Neural progenitor cell (in vitro differentiated cells): ENCODE data around the gene CNGA3. TPM values are rescaled to one million over a fixed set of nuclear protein-coding genes. Genes with fewer than 3 reads are reported as not detected.

ENCODE experiments used
- DNase-seq: peaks from one replicate; pipeline ENCODE4 v3.0.0-alpha.2; 2016; ENCODE audit warnings: low spot score
- H2AFZ ChIP-seq: fragments of 200-600 bp; sonication (generic); replicated peaks from 2 replicates; pipeline ENCODE4 v1.6.1; 2016; ENCODE audit warnings: antibody characterized with exemption
- H3F3A ChIP-seq: fragments of 200-600 bp; sonication (generic); 2 replicates; pipeline ENCODE4 v1.6.1; 2016; ENCODE audit warnings: antibody characterized with exemption, low read depth
- H3K27ac ChIP-seq: fragments of 200-600 bp; sonication (generic); 2 replicates; pipeline ENCODE4 v1.5.1; 2016; ENCODE audit warnings: mild to moderate bottlenecking
- H3K27me3 ChIP-seq: fragments of 200-600 bp; sonication (generic); 2 replicates; pipeline ENCODE4 v1.6.1; 2016; ENCODE audit warnings: mild to moderate bottlenecking, moderate library complexity
- H3K36me3 ChIP-seq: fragments of 200-600 bp; sonication (generic); 2 replicates; pipeline ENCODE4 v1.5.1; 2016
- H3K4me1 ChIP-seq: fragments of 200-600 bp; sonication (generic); 2 replicates; pipeline ENCODE4 v1.6.1; 2016; ENCODE audit warnings: mixed run types
- H3K4me2 ChIP-seq: fragments of 200-600 bp; sonication (generic); 2 replicates; pipeline ENCODE4 v1.6.1; 2016
- H3K4me3 ChIP-seq: fragments of 200-600 bp; sonication (generic); 2 replicates; pipeline ENCODE4 v1.5.1; 2016
- H3K79me2 ChIP-seq: fragments of 200-600 bp; sonication (generic); 2 replicates; pipeline ENCODE4 v1.6.1; 2016; ENCODE audit warnings: low read depth
- H3K9ac ChIP-seq: fragments of 200-600 bp; sonication (generic); 2 replicates; pipeline ENCODE4 v1.6.1; 2016
- H3K9me3 ChIP-seq: fragments of 200-600 bp; sonication (generic); 2 replicates; pipeline ENCODE4 v1.5.1; 2016; ENCODE audit warnings: low read depth
- H4K20me1 ChIP-seq: fragments of 200-600 bp; sonication (generic); 2 replicates; pipeline ENCODE4 v1.6.1; 2016; ENCODE audit warnings: low read depth
- H3K27ac Mint-ChIP-seq: 3 replicates; pipeline ENCODE4 v1.8.0; 2021; ENCODE audit warnings: mixed read lengths
- H3K27me3 Mint-ChIP-seq: 2 replicates; pipeline ENCODE4 v1.8.0; 2022; ENCODE audit warnings: low read depth, mild to moderate bottlenecking, inconsistent platforms, moderate library complexity, mixed read lengths; ENCODE audit not compliant: insufficient read depth
- H3K36me3 Mint-ChIP-seq: 3 replicates; pipeline ENCODE4 v1.8.0; 2021; ENCODE audit warnings: mixed read lengths
- H3K4me1 Mint-ChIP-seq: 3 replicates; pipeline ENCODE4 v1.8.0; 2021; ENCODE audit warnings: mixed read lengths
- H3K4me3 Mint-ChIP-seq: 3 replicates; pipeline ENCODE4 v1.8.0; 2021; ENCODE audit warnings: mild to moderate bottlenecking, moderate library complexity, mixed read lengths
- H3K9me3 Mint-ChIP-seq: 3 replicates; pipeline ENCODE4 v1.8.0; 2020; ENCODE audit warnings: mixed read lengths
- CTCF ChIP-seq: fragments of 200-600 bp; sonication (generic); IDR thresholded peaks from 2 replicates; pipeline ENCODE4 v1.5.1; 2017; ENCODE audit warnings: antibody characterized with exemption, mild to moderate bottlenecking
- EZH2 ChIP-seq: fragments of 200-600 bp; sonication (generic); IDR thresholded peaks from 2 replicates; pipeline ENCODE4 v1.6.1; 2017; ENCODE audit warnings: antibody characterized with exemption, mild to moderate bottlenecking, moderate library complexity
- EZH2phosphoT487 ChIP-seq: fragments of 200-600 bp; sonication (generic); IDR thresholded peaks from 2 replicates; pipeline ENCODE4 v1.6.1; 2017; ENCODE audit warnings: antibody characterized with exemption
- total RNA-seq: library from RNA; depleted of rRNA; stranded (reverse); fragments of >200 nt; gene quantifications from 2 replicates; pipeline ENCODE4 v1.2.3, GENCODE V29; 2015; ENCODE audit warnings: low replicate concordance

Gene CNGA3
- total RNA-seq, 1 donor from 2014 or later = not detected

- H3K27me3 ChIP-seq = no peaks in the 10 kb centered on the region
- H2AFZ ChIP-seq = no peak overlapping the region
- Mint-ChIP-seq H3K4me1 (peaks cover 8% of the 10 kb centered on the region), H3K4me3 (no peak overlapping the region), H3K9me3 (no peaks in the 10 kb centered on the region), H3K36me3 (no peaks in the 10 kb centered on the region), H3K27ac (no peak overlapping the region), H3K27me3 (peaks cover 5% of the 10 kb centered on the region)
- H3K9ac ChIP-seq = no peak overlapping the region
- H3K4me1 ChIP-seq = peaks cover 3% of the 10 kb centered on the region
- H4K20me1 ChIP-seq = no peaks in the 10 kb centered on the region
- H3F3A ChIP-seq = no peaks in the 10 kb centered on the region
- no peak overlapping the region for H3K27ac ChIP-seq
- no peak overlapping the region for H3K4me2 ChIP-seq
- H3K36me3 ChIP-seq = no peaks in the 10 kb centered on the region
- no peak overlapping the region for H3K4me3 ChIP-seq
- no peaks in the 10 kb centered on the region for H3K9me3 ChIP-seq
- TF ChIP-seq EZH2 (no peak), CTCF (no peak), EZH2phosphoT487 (no peak)
- no peaks in the 10 kb centered on the region for H3K79me2 ChIP-seq
- DNase-seq = no peak
Measured at GRCh38 chr2:98388081-98388480, 41.8 kb downstream of the CNGA3 start.

GRCh38 chr2:98388601-98389250, 42.5 kb downstream of the CNGA3 start:
- Histone ChIP-seq H3K4me1 (no peaks in the 10 kb centered on the region), H3K9ac (no peak overlapping the region), H3K4me3 (no peak overlapping the region), H3K79me2 (no peaks in the 10 kb centered on the region), H3K27ac (no peak overlapping the region), H3K9me3 (no peaks in the 10 kb centered on the region), H3K4me2 (no peak overlapping the region), H2AFZ (no peak overlapping the region), H3K27me3 (no peaks in the 10 kb centered on the region), H3K36me3 (no peaks in the 10 kb centered on the region), H4K20me1 (no peaks in the 10 kb centered on the region), H3F3A (no peaks in the 10 kb centered on the region)
- H3K27me3 Mint-ChIP-seq = peaks cover 5% of the 10 kb centered on the region
- H3K36me3 Mint-ChIP-seq = no peaks in the 10 kb centered on the region
- H3K4me3 Mint-ChIP-seq = no peak overlapping the region
- H3K4me1 Mint-ChIP-seq = peaks cover 3% of the 10 kb centered on the region
- TF ChIP-seq EZH2phosphoT487 (no peak), CTCF (no peak), EZH2 (no peak)
- no peaks in the 10 kb centered on the region for H3K9me3 Mint-ChIP-seq
- no peak for DNase-seq
- no peak overlapping the region for H3K27ac Mint-ChIP-seq

GRCh38 chr2:98389251-98389605, 43.0 kb downstream of the CNGA3 start:
- H2AFZ ChIP-seq = no peak overlapping the region
- Mint-ChIP-seq H3K4me3 (peak overlapping the region; percentile 35), H3K36me3 (no peaks in the 10 kb centered on the region), H3K9me3 (no peaks in the 10 kb centered on the region), H3K27me3 (peaks cover 5% of the 10 kb centered on the region), H3K4me1 (peaks cover 3% of the 10 kb centered on the region), H3K27ac (peak overlapping the region; percentile 72)
- no peak for DNase-seq
- H3K4me1 ChIP-seq = no peaks in the 10 kb centered on the region
- no peaks in the 10 kb centered on the region for H3K36me3 ChIP-seq
- no peaks in the 10 kb centered on the region for H3K27me3 ChIP-seq
- H3F3A ChIP-seq = no peaks in the 10 kb centered on the region
- H3K27ac ChIP-seq = no peak overlapping the region
- TF ChIP-seq EZH2 = no peak
- no peaks in the 10 kb centered on the region for H4K20me1 ChIP-seq
- no peak overlapping the region for H3K4me3 ChIP-seq
- H3K79me2 ChIP-seq = no peaks in the 10 kb centered on the region
- H3K9ac ChIP-seq = no peak overlapping the region
- H3K9me3 ChIP-seq = no peaks in the 10 kb centered on the region
- no peak overlapping the region for H3K4me2 ChIP-seq

GRCh38 chr2:98390571-98391476, 44.6 kb downstream of the CNGA3 start:
- no peak for TF ChIP-seq EZH2
- H3K4me3 ChIP-seq = no peak overlapping the region
- no peak overlapping the region for H3K27ac ChIP-seq
- DNase-seq = no peak
- Mint-ChIP-seq H3K27me3 (peaks cover 5% of the 10 kb centered on the region), H3K36me3 (no peaks in the 10 kb centered on the region), H3K4me3 (no peak overlapping the region), H3K27ac (peak overlapping the region; percentile 21), H3K4me1 (no peaks in the 10 kb centered on the region), H3K9me3 (no peaks in the 10 kb centered on the region)
- no peaks in the 10 kb centered on the region for H3K27me3 ChIP-seq
- no peaks in the 10 kb centered on the region for H4K20me1 ChIP-seq
- H3K79me2 ChIP-seq = no peaks in the 10 kb centered on the region
- H2AFZ ChIP-seq = no peak overlapping the region
- H3K4me1 ChIP-seq = no peaks in the 10 kb centered on the region
- no peaks in the 10 kb centered on the region for H3F3A ChIP-seq
- H3K9me3 ChIP-seq = no peaks in the 10 kb centered on the region
- H3K9ac ChIP-seq = no peak overlapping the region
- no peak overlapping the region for H3K4me2 ChIP-seq
- H3K36me3 ChIP-seq = no peaks in the 10 kb centered on the region
